Mesendoderm (in vitro differentiated cells): ENCODE measurements around the gene ACACA.

Source experiments
- DNase-seq: peaks from one replicate; pipeline ENCODE4 v3.0.0; 2013
- H2AK5ac ChIP-seq: 2 replicates; pipeline ENCODE4 v1.6.1; 2013; ENCODE audit warnings: low read length, inconsistent platforms
- H2BK120ac ChIP-seq: 2 replicates; pipeline ENCODE4 v1.6.1; 2013; ENCODE audit warnings: low read depth, mild to moderate bottlenecking, low read length, moderate library complexity, mixed read lengths
- H2BK15ac ChIP-seq: replicated peaks from 2 replicates; pipeline ENCODE4 v1.6.1; 2013; ENCODE audit warnings: low read depth, mild to moderate bottlenecking, moderate library complexity
- H2BK5ac ChIP-seq: 2 replicates; pipeline ENCODE4 v1.6.1; 2013; ENCODE audit warnings: low read length, inconsistent platforms
- H3K18ac ChIP-seq: 2 replicates; pipeline ENCODE4 v1.6.1; 2013; ENCODE audit warnings: mild to moderate bottlenecking, low read length, mixed read lengths
- H3K23ac ChIP-seq: one replicate; pipeline ENCODE4 v1.6.1; 2013; ENCODE audit warnings: low read length
- H3K27ac ChIP-seq: 2 replicates; pipeline ENCODE4 v1.5.1; 2013; ENCODE audit warnings: low read depth, mild to moderate bottlenecking, inconsistent platforms, low read length, moderate library complexity
- H3K27me3 ChIP-seq: 2 replicates; pipeline ENCODE4 v1.6.1; 2013; ENCODE audit warnings: low read length, control low read depth, mild to moderate bottlenecking, inconsistent platforms; ENCODE audit not compliant: insufficient read depth, poor library complexity
- H3K36me3 ChIP-seq: 2 replicates; pipeline ENCODE4 v1.6.1; 2013; ENCODE audit warnings: low read length, inconsistent platforms; ENCODE audit not compliant: control insufficient read depth, insufficient read depth
- H3K4ac ChIP-seq: one replicate; pipeline ENCODE4 v1.6.1; 2013; ENCODE audit warnings: low read depth, mild to moderate bottlenecking, low read length, moderate library complexity
- H3K4me1 ChIP-seq: 2 replicates; pipeline ENCODE4 v1.6.1; 2013; ENCODE audit warnings: low read depth, low read length, inconsistent platforms; ENCODE audit not compliant: control insufficient read depth
- H3K4me2 ChIP-seq: 2 replicates; pipeline ENCODE4 v1.6.1; 2013; ENCODE audit warnings: low read length
- H3K4me3 ChIP-seq: 2 replicates; pipeline ENCODE4 v1.5.1; 2013; ENCODE audit warnings: mild to moderate bottlenecking, low read length
- H3K56ac ChIP-seq: one replicate; pipeline ENCODE4 v1.6.1; 2013; ENCODE audit warnings: low read length
- H3K79me1 ChIP-seq: 2 replicates; pipeline ENCODE4 v1.6.1; 2013; ENCODE audit warnings: low read length, inconsistent platforms
- H3K79me2 ChIP-seq: 2 replicates; pipeline ENCODE4 v1.6.1; 2013; ENCODE audit warnings: mild to moderate bottlenecking, low read length; ENCODE audit not compliant: control insufficient read depth, insufficient read depth
- H3K9ac ChIP-seq: 2 replicates; pipeline ENCODE4 v1.6.1; 2013; ENCODE audit warnings: low read length, inconsistent platforms
- H4K5ac ChIP-seq: one replicate; pipeline ENCODE4 v1.6.1; 2013; ENCODE audit warnings: low read length
- H4K8ac ChIP-seq: one replicate; pipeline ENCODE4 v1.6.1; 2013; ENCODE audit warnings: low read depth, mild to moderate bottlenecking, control low read depth, low read length, moderate library complexity
- WGBS: extraction: QIAGEN DNeasy Blood & Tissue Kit; methylation state at CpG from one replicate; pipeline ENCODE4 v1.1.7; 2013; ENCODE audit warnings: low lambda C conversion rate, missing lambda C conversion rate; ENCODE audit not compliant: insufficient coverage; ENCODE audit errors: extremely low coverage; 5-methylcytosine and 5-hydroxymethylcytosine counted together

The ACACA gene

DNA sequence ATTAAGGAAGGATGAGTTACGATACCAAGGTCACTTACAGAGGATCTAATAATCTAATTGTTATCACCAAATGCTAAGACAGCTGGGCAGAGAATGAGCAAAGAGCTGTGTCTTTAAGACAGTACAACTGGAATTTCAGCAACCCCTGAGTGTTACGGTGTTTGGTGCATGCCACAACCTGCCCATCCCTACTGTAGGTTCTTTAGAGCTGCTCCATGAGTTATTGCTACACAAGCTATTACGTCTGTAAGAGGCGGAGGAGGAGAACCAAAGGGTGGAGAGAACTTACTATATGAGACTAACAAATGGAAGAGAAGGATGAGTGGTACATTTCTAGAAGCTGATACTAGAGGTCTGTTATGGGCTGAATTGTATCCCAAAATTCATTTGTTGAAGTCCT, 45.1 kb downstream of the ACACA start:
- peaks cover 7% of the 10 kb centered on the region for H3K4me1 ChIP-seq
- H2AK5ac ChIP-seq = no peak overlapping the region
- no peak overlapping the region for H3K4ac ChIP-seq
- H3K36me3 ChIP-seq = no peaks in the 10 kb centered on the region
- H3K27ac ChIP-seq = no peak overlapping the region
- H4K8ac ChIP-seq = no peak overlapping the region
- H2BK5ac ChIP-seq = no peak overlapping the region
- no CpG with 5 or more reads among the region's 4 CpGs for WGBS
- H3K23ac ChIP-seq = no peak overlapping the region
- no peak overlapping the region for H2BK120ac ChIP-seq
- H3K9ac ChIP-seq = no peak overlapping the region
- H3K4me2 ChIP-seq = no peak overlapping the region
- peaks cover 20% of the 10 kb centered on the region for H3K79me2 ChIP-seq
- H4K5ac ChIP-seq = no peak overlapping the region
- no peak overlapping the region for H3K4me3 ChIP-seq
- no peak overlapping the region for H3K56ac ChIP-seq
- no peak overlapping the region for H3K18ac ChIP-seq
- peaks cover 4% of the 10 kb centered on the region for H3K79me1 ChIP-seq
- no peaks in the 10 kb centered on the region for H3K27me3 ChIP-seq
- no peak for DNase-seq
- no peak overlapping the region for H2BK15ac ChIP-seq

DNA sequence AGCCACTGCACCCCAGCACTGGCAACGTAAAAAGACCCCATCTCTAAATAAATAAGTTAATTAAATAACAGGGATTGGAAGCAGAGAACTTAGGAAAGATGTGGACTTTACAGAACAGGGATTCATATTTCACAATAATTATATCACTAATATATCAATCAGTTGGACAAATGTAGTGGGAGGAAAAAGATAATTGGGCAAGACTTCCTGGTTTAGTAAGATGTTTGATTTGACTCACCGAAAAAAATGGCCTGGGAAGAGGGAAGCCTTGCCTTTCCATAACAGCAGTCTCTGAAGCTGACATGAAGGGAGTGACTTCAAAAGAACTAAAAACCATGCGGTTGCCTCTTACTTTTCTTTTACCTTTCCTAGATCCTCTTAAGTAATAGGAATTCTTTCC, 46.0 kb downstream of the ACACA start:
- H3K27me3 ChIP-seq = no peaks in the 10 kb centered on the region
- DNase-seq = no peak
- H3K4me1 ChIP-seq = peaks cover 7% of the 10 kb centered on the region
- no peak overlapping the region for H3K4me3 ChIP-seq
- H2BK5ac ChIP-seq = no peak overlapping the region
- no peak overlapping the region for H4K8ac ChIP-seq
- H3K79me1 ChIP-seq = peaks cover 4% of the 10 kb centered on the region
- H2BK15ac ChIP-seq = peak overlapping the region; percentile 89
- peak overlapping the region; percentile 51 for H3K56ac ChIP-seq
- H3K27ac ChIP-seq = no peak overlapping the region
- H3K9ac ChIP-seq = no peak overlapping the region
- H3K36me3 ChIP-seq = no peaks in the 10 kb centered on the region
- H3K79me2 ChIP-seq = peaks cover 25% of the 10 kb centered on the region
- peak overlapping the region; percentile 59 for H3K4ac ChIP-seq
- H3K4me2 ChIP-seq = no peak overlapping the region
- H2AK5ac ChIP-seq = no peak overlapping the region
- no peak overlapping the region for H4K5ac ChIP-seq
- H3K18ac ChIP-seq = no peak overlapping the region
- no peak overlapping the region for H2BK120ac ChIP-seq
- no peak overlapping the region for H3K23ac ChIP-seq
- WGBS = no CpG with 5 or more reads among the region's 3 CpGs

DNA sequence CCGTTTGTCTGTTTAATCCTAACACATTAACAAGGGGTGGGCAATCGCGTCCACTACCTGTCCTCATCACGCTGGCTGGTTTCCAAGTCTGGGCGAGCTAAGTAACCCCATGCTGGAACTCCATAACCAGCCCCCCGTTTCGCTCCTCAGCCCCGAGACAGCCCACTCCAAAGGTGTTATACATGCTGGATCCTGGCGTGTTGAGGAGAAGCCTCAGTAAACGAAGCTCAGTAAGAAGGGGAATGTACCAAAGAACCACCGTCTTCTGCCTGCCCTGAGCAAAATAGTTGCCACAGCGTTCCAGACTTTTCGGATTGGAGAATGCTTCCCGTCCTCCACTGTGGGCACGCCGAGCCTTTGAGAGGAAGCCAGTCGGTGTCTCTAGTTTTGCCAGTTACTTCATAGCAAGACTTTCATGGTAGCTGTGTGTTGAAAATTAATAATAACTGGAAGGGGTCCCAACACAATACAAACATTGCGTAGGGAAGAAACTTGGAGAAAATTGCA, 46.9 kb downstream of the ACACA start:
- no CpG with 5 or more reads among the region's 18 CpGs for WGBS
- H3K4ac ChIP-seq = peak overlapping the region; percentile 66
- no peaks in the 10 kb centered on the region for H3K36me3 ChIP-seq
- peak overlapping the region; percentile 88 for H3K18ac ChIP-seq
- H3K23ac ChIP-seq = peak overlapping the region; percentile 66
- H3K79me1 ChIP-seq = peaks cover 4% of the 10 kb centered on the region
- H3K4me3 ChIP-seq = no peak overlapping the region
- H4K8ac ChIP-seq = no peak overlapping the region
- H2BK5ac ChIP-seq = peak overlapping the region; percentile 79
- peaks cover 31% of the 10 kb centered on the region for H3K79me2 ChIP-seq
- peak overlapping the region; percentile 23 for H3K4me2 ChIP-seq
- H3K27me3 ChIP-seq = no peaks in the 10 kb centered on the region
- peak; percentile 13 for DNase-seq
- H3K56ac ChIP-seq = peak overlapping the region; percentile 87
- H3K4me1 ChIP-seq = peaks cover 7% of the 10 kb centered on the region
- H2BK15ac ChIP-seq = peak overlapping the region; percentile 89
- H3K27ac ChIP-seq = peak overlapping the region; percentile 79
- H3K9ac ChIP-seq = peak overlapping the region; percentile 78
- no peak overlapping the region for H2AK5ac ChIP-seq
- H2BK120ac ChIP-seq = peak overlapping the region; percentile 46
- no peak overlapping the region for H4K5ac ChIP-seq

DNA sequence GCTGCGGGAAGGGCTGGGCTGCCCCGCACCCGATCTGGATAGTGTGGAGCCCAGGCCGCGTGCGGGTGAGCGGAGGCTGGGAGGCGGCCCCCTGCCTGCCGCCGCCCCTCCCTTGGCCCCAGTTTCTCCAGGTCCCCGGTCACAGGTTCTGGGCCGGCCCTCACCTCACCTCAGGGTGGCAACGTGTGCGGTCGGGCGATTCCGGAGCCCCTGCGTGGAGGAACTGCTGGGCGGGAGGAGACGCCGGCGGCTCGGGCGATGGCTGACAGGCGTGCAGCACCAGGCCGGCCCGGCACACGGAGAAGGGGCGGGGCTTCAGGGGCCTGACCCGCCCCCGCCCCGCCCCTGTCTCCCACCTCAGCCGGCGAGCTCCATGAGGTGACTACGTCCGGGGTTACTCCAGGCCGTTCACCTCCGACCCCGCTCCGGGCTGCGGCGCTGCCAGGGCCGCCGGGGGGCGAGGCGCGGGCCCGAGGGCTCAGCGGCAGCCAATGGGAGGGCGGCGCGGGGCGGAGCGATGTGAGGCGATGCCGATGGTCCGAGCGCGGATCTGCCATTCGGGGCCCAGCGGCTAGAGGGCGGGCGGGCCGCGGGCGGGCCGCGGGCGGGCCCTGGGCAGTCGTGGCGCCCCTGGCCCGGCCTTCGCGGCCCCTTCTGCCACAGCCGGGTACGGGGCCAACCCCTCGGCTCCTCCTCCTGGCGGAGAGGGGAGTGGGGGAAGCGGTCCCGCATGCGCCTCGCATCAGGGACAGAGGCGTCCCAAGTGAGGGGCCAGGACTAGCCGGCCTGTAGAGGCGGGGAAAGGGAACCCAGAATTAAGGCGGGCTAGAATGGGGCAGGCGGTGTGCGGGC, 47.6 kb downstream of the ACACA start:
- no peak overlapping the region for H2BK15ac ChIP-seq

DNA sequence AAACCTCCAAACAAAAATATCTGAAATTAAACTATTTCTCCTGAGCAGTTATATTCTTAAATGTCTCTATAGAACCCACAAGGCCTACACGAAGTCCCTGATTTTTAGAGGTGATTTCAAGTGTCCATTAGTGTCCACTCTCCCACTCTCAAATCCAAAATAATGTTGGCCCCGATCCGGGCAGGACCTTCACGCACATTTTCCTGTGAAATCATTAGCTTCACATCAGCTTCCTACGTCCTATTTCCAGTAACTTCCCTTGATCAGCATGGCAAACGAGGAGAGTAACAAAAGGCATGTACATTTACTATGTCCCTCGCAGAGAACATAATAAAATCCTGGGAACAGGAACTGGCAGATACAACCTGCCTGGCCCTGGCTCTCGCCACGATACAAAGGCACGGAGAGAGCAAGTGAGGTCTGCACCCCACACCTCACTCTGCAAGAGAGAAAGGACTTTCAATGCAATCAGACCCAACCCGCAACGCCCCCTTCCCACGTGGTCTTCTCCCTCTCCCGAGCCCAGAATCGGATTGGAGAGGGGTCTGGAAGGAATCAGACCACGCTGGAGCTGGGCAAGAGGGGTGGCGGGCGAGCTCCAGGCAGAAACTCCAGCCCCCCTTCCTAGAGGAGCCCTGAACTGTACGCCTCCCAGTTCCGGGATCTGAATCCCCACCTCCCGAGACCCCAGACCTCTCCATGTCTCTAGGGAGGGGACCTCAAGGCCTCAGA, 48.4 kb downstream of the ACACA start:
- H3K4me3 ChIP-seq = peak overlapping the region; percentile 87
- H3K4me1 ChIP-seq = peaks cover 7% of the 10 kb centered on the region
- H3K18ac ChIP-seq = peak overlapping the region; percentile 62
- peak overlapping the region; percentile 94 for H3K27ac ChIP-seq
- no peak overlapping the region for H4K8ac ChIP-seq
- peak overlapping the region; percentile 27 for H3K4ac ChIP-seq
- H2BK15ac ChIP-seq = no peak overlapping the region
- H3K56ac ChIP-seq = peak overlapping the region; percentile 95
- no peak overlapping the region for H4K5ac ChIP-seq
- no peaks in the 10 kb centered on the region for H3K27me3 ChIP-seq
- peak overlapping the region; percentile 95 for H3K9ac ChIP-seq
- DNase-seq = peak; percentile 96
- no CpG with 5 or more reads among the region's 21 CpGs for WGBS
- peaks cover 4% of the 10 kb centered on the region for H3K79me1 ChIP-seq
- H2AK5ac ChIP-seq = peak overlapping the region; percentile 94
- peaks cover 44% of the 10 kb centered on the region for H3K79me2 ChIP-seq
- peak overlapping the region; percentile 93 for H3K4me2 ChIP-seq
- H2BK120ac ChIP-seq = no peak overlapping the region
- H3K23ac ChIP-seq = peak overlapping the region; percentile 51
- H2BK5ac ChIP-seq = peak overlapping the region; percentile 83
- H3K36me3 ChIP-seq = no peaks in the 10 kb centered on the region

More for the DNA sequence above, 47.6 kb downstream of the ACACA start:
- peaks cover 4% of the 10 kb centered on the region for H3K79me1 ChIP-seq
- H3K23ac ChIP-seq = peak overlapping the region; percentile 66
- peak overlapping the region; percentile 87 for H3K4me3 ChIP-seq
- peak overlapping the region; percentile 95 for H3K9ac ChIP-seq
- peak overlapping the region; percentile 93 for H3K4me2 ChIP-seq
- H2AK5ac ChIP-seq = no peak overlapping the region
- DNase-seq = peak; percentile 99
- H3K27me3 ChIP-seq = no peaks in the 10 kb centered on the region
- H2BK5ac ChIP-seq = peak overlapping the region; percentile 83
- peaks cover 38% of the 10 kb centered on the region for H3K79me2 ChIP-seq
- no peak overlapping the region for H4K5ac ChIP-seq
- peaks cover 7% of the 10 kb centered on the region for H3K4me1 ChIP-seq
- WGBS = no CpG with 5 or more reads among the region's 88 CpGs
- peak overlapping the region; percentile 94 for H3K27ac ChIP-seq
- peak overlapping the region; percentile 46 for H2BK120ac ChIP-seq
- H3K18ac ChIP-seq = peak overlapping the region; percentile 88
- H3K36me3 ChIP-seq = no peaks in the 10 kb centered on the region
- H4K8ac ChIP-seq = no peak overlapping the region
- peak overlapping the region; percentile 95 for H3K56ac ChIP-seq
- peak overlapping the region; percentile 27 for H3K4ac ChIP-seq
